ENCODE measurements around the gene CYP4F3.
"Not testable (repeated sequence)": the region's sequence is repeated elsewhere in the genome, so short reads cannot be mapped to it uniquely, and the experiment has no call there.

Gene CYP4F3, protein sequence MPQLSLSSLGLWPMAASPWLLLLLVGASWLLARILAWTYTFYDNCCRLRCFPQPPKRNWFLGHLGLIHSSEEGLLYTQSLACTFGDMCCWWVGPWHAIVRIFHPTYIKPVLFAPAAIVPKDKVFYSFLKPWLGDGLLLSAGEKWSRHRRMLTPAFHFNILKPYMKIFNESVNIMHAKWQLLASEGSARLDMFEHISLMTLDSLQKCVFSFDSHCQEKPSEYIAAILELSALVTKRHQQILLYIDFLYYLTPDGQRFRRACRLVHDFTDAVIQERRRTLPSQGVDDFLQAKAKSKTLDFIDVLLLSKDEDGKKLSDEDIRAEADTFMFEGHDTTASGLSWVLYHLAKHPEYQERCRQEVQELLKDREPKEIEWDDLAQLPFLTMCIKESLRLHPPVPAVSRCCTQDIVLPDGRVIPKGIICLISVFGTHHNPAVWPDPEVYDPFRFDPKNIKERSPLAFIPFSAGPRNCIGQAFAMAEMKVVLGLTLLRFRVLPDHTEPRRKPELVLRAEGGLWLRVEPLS

DNA sequence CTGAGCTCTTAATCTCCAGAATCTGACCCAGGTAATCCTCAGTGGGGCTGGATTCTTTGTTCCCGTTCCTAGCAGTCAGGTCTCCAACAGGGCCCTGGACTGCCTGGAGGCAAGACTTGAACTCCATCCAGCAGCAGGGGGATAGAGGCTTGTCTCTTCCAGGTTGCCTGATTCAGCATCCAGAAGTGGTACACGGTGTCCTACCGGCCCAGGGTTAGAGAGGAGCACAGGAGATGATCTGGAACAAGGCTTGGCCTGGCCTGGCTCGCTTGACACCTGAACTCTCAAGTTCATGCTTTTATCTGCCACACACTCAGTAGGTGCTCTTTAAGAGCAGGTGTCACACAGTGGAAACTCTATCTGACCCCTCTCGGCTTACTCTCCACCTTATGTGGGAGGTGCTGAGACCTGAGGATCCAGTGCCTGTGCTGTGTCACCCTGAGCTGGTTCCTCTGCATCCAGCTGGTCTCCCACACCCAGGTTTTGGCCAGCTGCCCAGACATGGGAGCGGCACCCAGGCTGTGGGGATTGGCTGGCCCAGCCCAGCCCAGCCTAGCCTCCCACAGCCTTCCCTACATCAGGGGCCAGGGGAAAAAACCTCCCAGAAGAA, at the start of gene CYP4F3:
TSS of gene CYP4F3 (plus strand) at position 604 of the 610 bp plus-strand sequence. CDS start 519 bp downstream, outside the sequence.
- DNase-seq, result no peak

DNA sequence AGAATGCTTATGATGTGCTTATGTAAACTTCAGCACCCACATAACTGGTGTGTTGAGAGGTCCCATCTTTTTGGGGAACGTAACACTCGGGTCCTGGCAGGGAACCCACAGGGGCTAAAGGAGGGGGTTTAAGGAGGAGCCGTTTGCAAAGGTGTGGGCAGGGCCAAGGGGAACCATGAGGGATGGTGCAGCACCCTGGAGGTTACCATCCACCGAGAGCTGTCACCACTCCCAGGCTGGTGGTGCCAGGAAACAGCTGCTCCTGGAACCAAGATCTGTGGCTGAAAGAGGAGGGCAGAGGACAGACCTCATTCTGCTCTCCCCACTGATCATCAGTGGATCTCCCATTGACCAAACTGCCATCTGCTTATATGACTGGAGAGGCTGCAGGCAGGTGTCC, 48.9 kb upstream of the CYP4F3 start:
- DNase-seq, result no peak

DNA sequence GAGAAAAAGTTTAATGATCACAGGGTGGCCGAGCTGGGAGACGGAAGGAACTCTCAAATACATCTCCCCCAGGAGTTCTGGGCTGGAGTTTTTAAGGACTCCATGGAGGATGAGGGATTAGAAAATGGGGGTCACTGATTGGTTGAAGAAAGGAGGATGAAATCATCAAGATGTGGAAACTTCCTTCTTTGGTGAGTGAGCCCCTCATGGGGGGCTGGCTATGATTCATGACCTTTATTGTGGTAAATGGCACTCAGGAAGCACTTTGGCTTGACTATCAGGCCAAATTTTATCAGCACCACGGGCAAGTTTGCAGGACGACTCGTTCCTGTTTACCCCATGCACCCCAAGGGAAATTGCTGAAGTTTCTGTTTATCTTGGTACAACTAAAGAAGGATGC, 48.2 kb upstream of the CYP4F3 start:
- not testable (repeated sequence) for DNase-seq

DNA sequence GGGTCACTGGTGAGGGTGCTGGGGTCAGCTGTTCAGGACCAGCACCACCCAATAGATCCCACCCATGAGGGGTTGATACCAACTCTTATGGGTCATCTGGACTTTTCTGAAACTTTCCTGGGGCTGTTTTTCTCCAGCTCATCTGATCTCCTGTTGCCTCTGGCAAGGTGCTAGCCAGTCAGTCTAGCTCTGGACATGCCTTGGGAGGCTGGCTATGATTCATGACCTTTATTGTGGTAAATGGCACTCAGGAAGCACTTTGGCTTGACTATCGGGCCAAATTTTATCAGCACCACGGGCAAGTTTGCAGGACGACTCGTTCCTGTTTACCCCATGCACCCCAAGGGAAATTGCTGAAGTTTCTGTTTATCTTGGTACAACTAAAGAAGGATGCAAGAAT, 46.9 kb upstream of the CYP4F3 start:
- not testable (repeated sequence) for DNase-seq

GRCh38 chr19:15595069-15595468, 45.6 kb upstream of the CYP4F3 start:
- DNase-seq, result no peak

GRCh38 chr19:15607978-15608925, 32.4 kb upstream of the CYP4F3 start:
- DNase-seq, result not testable (repeated sequence)

GRCh38 chr19:15609261-15609660, 31.4 kb upstream of the CYP4F3 start:
- DNase-seq, result no peak

DNA sequence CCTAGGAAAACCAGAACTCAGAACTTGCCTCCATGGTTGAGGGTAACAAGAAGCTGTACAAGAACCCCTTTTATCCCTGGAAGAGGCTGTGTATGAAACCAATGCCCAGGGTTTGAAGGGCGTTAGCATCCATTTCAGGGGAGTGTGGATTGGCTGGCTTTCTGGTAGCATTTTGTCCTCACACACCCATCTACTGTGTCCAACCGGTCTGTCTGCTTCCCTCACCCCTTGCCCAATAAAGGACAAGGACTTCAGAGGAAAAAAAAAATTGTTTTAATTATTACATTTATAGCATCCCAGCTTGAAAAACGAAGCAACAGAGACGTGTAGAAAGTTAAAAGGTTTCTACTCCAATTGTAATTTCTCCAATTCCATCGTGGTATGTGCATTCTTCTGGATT, 28.4 kb upstream of the CYP4F3 start:
- no peak for DNase-seq

DNA sequence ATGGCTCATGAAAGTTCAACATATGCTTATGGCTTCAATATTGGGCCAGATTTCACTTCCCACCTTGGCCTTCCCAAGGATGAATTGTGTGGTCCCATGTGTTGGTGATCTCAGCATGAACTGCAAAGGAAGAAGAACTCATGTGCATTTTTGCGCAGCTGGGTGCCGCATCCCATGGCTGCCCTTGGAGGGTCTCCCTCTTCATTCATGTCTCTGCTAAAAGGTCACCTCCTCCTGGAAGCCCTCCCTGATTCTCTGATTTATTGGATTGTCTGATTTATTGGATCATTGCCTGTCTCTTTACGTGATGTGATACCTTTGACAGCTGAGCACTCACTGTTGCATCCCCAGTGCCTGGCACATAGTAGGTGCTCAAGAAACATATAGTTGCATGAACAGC, 27.4 kb upstream of the CYP4F3 start:
- DNase-seq, result no peak

- DNase-seq, result no peak
Measured at GRCh38 chr19:15614507-15615379, 26.0 kb upstream of the CYP4F3 start, which contains the start of gene CYP4F8. TSS of gene CYP4F8 (plus strand) at chr19:15615218. CDS start at chr19:15615617, 399 bp downstream.

DNA sequence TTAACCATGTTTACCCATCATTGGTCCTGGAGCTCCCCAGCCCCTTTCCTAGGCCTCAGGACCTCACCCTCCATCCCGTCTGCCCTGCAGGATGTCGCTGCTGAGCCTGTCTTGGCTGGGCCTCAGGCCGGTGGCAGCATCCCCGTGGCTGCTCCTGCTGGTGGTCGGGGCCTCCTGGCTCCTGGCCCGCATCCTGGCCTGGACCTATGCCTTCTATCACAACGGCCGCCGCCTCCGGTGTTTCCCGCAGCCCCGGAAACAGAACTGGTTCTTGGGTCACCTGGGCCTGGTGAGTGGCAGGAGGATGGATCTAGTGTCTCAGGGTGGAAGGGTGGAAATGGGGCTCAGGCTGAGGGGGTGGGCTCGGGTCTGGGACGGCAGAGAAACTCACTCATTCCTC, 25.2 kb upstream of the CYP4F3 start:
- DNase-seq, result no peak

DNA sequence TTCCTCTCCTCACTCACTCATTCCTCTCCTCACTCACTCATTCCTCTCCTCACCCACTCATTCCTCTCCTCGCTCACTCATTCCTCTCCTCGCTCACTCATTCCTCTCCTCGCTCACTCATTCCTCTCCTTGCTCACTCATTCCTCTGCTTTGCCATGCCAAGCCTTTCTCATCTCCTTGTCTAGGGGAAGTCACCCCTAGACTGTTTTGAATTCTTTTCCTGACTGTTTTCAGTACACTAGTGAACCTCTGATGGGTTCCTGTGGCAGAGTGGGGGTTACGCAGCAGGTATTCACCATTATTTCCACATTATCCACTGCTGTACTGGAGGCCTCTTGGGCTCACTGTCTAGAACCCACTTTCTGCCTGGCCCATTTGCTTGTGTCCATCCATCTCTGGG, 24.5 kb upstream of the CYP4F3 start:
- DNase-seq, result no peak

DNA sequence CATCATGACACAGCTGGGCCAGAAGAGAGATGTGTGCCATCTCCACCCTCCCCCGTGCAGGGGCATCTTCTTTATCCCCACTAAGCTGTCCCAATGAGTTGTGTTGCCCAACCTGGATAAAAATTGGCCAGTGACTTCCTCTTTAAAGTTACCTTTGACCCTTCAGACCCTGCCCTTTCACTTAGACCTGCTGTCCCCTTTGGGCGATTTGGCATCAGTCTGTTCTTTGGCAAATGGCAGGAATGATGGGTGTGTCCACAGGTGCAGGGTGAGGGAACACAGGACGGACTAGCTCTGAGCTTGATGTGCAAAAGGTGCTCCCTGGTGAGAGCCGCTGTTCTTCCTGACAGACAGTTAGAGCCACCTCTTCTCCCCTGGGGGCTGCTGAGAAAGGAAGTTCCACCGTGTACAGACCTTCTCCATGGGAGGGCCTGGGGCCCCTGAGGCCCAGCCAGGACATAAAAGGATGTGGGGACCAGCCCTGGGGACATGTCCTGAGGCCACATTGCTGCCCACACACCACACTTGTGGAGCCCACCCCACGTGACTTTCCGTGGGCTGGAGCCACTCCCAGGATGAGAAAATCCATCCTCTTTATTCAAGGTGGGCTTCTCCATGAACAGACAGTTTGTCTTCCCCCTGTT, 23.9 kb upstream of the CYP4F3 start:
- no peak for DNase-seq

GRCh38 chr19:15618321-15618720, 22.4 kb upstream of the CYP4F3 start:
- no peak for DNase-seq

- DNase-seq, result no peak
Measured at GRCh38 chr19:15621801-15622200, 18.9 kb upstream of the CYP4F3 start.

GRCh38 chr19:15622991-15623390, 17.7 kb upstream of the CYP4F3 start:
- no peak for DNase-seq

DNA sequence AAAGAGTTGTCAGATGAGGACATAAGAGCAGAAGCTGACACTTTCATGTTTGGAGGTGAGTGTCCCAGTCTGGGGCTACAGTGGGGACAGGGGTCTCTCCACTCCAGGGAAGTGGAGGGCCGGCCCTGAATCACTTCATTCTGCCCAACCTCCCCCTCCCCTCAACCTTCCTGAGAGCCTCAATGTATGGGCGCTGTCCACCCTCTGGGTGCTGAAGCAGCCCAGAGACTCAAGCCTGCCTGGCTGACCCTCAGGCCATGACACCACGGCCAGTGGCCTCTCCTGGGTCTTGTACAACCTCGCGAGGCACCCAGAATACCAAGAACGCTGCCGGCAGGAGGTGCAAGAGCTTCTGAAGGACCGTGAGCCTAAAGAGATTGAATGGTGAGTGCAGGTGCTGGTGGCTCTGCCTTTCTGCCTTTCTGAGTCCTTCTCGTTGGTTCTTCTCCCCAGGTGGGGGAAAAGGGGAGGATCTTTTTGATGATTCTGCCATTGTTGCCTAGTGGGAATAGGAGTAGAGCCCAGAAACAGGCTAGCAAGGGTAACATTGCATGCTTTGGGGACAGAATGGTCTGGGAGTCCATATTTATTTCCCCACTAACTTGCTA, 16.9 kb upstream of the CYP4F3 start:
- DNase-seq, result no peak

DNA sequence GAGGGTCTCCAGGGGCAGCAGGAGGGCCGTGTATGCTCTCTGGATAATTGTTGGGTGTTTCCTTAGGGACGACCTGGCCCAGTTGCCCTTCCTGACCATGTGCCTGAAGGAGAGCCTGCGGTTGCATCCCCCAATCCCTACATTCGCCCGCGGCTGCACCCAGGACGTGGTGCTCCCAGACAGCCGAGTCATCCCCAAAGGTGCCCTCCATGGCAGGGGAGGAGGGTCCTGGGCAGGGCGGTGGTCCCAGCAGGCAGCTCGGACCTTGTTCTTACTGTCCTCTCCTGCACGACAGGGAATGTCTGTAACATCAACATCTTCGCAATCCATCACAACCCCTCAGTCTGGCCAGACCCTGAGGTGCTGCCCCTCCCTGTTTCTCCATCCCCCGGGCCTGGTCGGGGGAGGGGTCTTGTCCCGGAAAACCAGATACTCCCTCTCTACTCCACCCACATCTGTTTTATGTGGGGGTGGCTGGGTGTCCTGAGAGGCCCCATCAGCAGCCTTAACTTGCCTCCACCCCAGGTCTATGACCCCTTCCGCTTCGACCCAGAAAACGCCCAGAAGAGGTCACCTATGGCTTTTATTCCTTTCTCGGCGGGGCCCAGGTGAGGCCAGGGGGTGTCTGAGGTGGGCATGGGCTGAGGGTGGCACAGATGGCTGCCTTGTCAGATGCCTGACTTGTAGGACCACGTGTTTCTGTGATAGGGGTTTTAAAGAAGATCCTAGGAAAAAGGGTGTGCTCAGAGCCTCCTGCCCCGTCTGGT, 12.3 kb upstream of the CYP4F3 start:
- DNase-seq, result no peak

DNA sequence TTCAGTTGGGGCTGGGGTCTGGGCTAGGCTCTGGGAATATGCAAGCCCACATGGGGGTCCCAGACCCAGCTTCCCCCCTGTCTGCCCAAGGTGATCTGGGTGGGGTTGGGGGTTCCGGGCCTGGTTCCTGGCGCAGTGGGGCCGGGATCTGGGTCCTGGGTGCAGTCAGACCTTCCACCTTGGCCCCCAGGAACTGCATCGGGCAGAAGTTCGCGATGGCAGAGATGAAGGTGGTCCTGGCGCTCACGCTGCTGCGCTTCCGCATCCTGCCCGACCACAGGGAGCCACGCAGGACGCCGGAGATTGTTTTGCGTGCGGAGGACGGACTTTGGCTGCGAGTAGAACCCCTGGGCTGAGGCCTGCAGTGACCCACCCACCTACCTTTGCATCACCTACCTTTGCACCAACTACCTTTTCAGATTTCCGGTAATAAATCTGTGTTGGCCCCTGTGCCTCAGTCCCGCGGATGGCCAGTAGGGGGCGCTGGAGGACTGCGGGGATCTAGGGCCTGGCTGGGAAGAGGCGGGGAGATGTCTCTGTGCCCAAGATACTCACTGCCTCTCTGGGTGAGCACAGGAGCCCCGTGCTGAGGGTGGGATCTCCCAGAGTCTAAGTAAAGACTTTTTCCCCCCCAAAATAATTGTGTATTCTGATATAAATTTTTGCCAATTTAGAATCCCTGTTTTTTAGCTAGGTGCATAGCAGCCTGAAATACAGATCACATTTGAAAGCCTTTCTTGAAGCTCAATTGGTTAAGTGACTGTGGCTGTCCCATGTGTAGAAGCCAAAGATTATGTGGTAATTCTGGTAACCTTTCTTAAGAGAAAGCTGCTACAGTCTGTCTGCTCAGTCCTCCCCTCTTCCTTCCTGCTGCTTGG, 11.5 kb upstream of the CYP4F3 start:
- peak; percentile 26 for DNase-seq

Data from fibroblast of upper back skin (primary cell).